HEK293 (cell line): ENCODE data around the gene SCGB1C1.
"Not testable (repeated sequence)": the region's sequence is repeated elsewhere in the genome, so short reads cannot be mapped to it uniquely, and the experiment has no call there.

Experiments used
- CTCF ChIA-PET: fragments of 350-600 bp; formaldehyde crosslinking; extraction: SDS; loops from one replicate; lab custom pipeline; 2021; ENCODE audit warnings: antibody characterized with exemption; lab: Yijun Ruan, JAX
- POLR2A ChIA-PET: fragments of 300-600 bp; formaldehyde crosslinking; extraction: SDS; loops from one replicate; lab custom pipeline; 2020; ENCODE audit warnings: antibody characterized with exemption, inconsistent platforms; lab: Yijun Ruan, JAX
- H3K27ac ChIP-seq: fragments of 200-500 bp; sonication (Bioruptor generic); 2 replicates; pipeline ENCODE4 v1.5.1; 2014; ENCODE audit warnings: low read depth, low read length, control low read depth, inconsistent platforms; ENCODE audit errors: extremely low read depth
- H3K36me3 ChIP-seq, 2 experiments: fragments of 200-500 bp in 1 of 2; sonication (Bioruptor generic) in 1 of 2; 1 replicate in 1 of 2; 2 replicates in 1 of 2; pipeline ENCODE4 v1.5.1; 2014 to 2017; ENCODE audit warnings: inconsistent platforms in 2 of 2, low read length in 2 of 2; ENCODE audit not compliant: control insufficient read depth in 2 of 2, insufficient read depth in 1 of 2
- H3K4me1 ChIP-seq: fragments of 200-500 bp; sonication (Bioruptor generic); 2 replicates; pipeline ENCODE4 v1.5.1; 2014; ENCODE audit warnings: mild to moderate bottlenecking, low read length, inconsistent platforms; ENCODE audit not compliant: control insufficient read depth, insufficient read depth
- H3K4me3 ChIP-seq: 2 replicates; pipeline ENCODE4 v1.5.1; 2011; ENCODE audit warnings: low read depth, mild to moderate bottlenecking, control low read depth, low read length, moderate library complexity
- H3K9me3 ChIP-seq: fragments of 200-500 bp; sonication (Bioruptor generic); 2 replicates; pipeline ENCODE4 v1.5.1; 2014; ENCODE audit warnings: low read depth, low read length, inconsistent platforms; ENCODE audit not compliant: control insufficient read depth, insufficient read depth
- AEBP2 ChIP-seq: fragments of 450-650 bp; formaldehyde crosslinking; IDR thresholded peaks from 2 replicates; pipeline ENCODE4 v1.5.1; 2016; ENCODE audit warnings: missing biosample characterization, missing genetic modification characterization, borderline replicate concordance
- EGR2 ChIP-seq: fragments of 450-650 bp; formaldehyde crosslinking; IDR thresholded peaks from 2 replicates; pipeline ENCODE4 v1.5.1; 2016; ENCODE audit warnings: low read depth, missing biosample characterization, missing genetic modification characterization
- KLF10 ChIP-seq: fragments of 450-650 bp; IDR thresholded peaks from 2 replicates; pipeline ENCODE4 v1.5.1; 2018; ENCODE audit warnings: missing biosample characterization, mild to moderate bottlenecking, missing genetic modification characterization
- KLF16 ChIP-seq: fragments of 450-650 bp; formaldehyde crosslinking; IDR thresholded peaks from 2 replicates; pipeline ENCODE4 v1.5.1; 2017; ENCODE audit warnings: missing biosample characterization, missing genetic modification characterization
- KLF7 ChIP-seq: fragments of 450-650 bp; formaldehyde crosslinking; IDR thresholded peaks from 2 replicates; pipeline ENCODE4 v1.5.1; 2016; ENCODE audit warnings: missing biosample characterization, missing genetic modification characterization, borderline replicate concordance
- KLF8 ChIP-seq: fragments of 450-650 bp; formaldehyde crosslinking; IDR thresholded peaks from 2 replicates; pipeline ENCODE4 v1.5.1; 2016; ENCODE audit warnings: missing biosample characterization, missing genetic modification characterization
- SP2 ChIP-seq: fragments of 450-650 bp; formaldehyde crosslinking; IDR thresholded peaks from 2 replicates; pipeline ENCODE4 v1.5.1; 2016; ENCODE audit warnings: missing biosample characterization, missing genetic modification characterization
- SP3 ChIP-seq: fragments of 450-650 bp; formaldehyde crosslinking; IDR thresholded peaks from 2 replicates; pipeline ENCODE4 v1.5.1; 2016; ENCODE audit warnings: missing biosample characterization, missing genetic modification characterization
- YY2 ChIP-seq: fragments of 450-650 bp; formaldehyde crosslinking; IDR thresholded peaks from 2 replicates; pipeline ENCODE4 v1.5.1; 2016; ENCODE audit warnings: missing biosample characterization, missing genetic modification characterization
- ZBTB11 ChIP-seq: fragments of 450-650 bp; formaldehyde crosslinking; conservative IDR thresholded peaks from 2 replicates; pipeline ENCODE4 v1.5.1; 2016; ENCODE audit warnings: low read depth, missing biosample characterization, missing genetic modification characterization
- ZBTB17 ChIP-seq: fragments of 450-650 bp; formaldehyde crosslinking; IDR thresholded peaks from 2 replicates; pipeline ENCODE4 v1.5.1; 2016; ENCODE audit warnings: missing biosample characterization, missing genetic modification characterization
- ZBTB8A ChIP-seq: fragments of 450-650 bp; formaldehyde crosslinking; IDR thresholded peaks from 2 replicates; pipeline ENCODE4 v1.5.1; 2016; ENCODE audit warnings: missing biosample characterization, missing genetic modification characterization
- ZFHX2 ChIP-seq: fragments of 450-650 bp; formaldehyde crosslinking; conservative IDR thresholded peaks from 2 replicates; pipeline ENCODE4 v1.5.1; 2016; ENCODE audit warnings: missing biosample characterization, missing genetic modification characterization
- ZIC2 ChIP-seq: fragments of 450-650 bp; formaldehyde crosslinking; IDR thresholded peaks from 2 replicates; pipeline ENCODE4 v1.5.1; 2016; ENCODE audit warnings: missing biosample characterization, missing genetic modification characterization
- ZNF174 ChIP-seq: fragments of 450-650 bp; formaldehyde crosslinking; IDR thresholded peaks from 2 replicates; pipeline ENCODE4 v1.5.0; 2017; ENCODE audit warnings: missing biosample characterization, mild to moderate bottlenecking, missing genetic modification characterization
- ZNF2 ChIP-seq: fragments of 450-650 bp; formaldehyde crosslinking; IDR thresholded peaks from 2 replicates; pipeline ENCODE4 v1.5.1; 2016; ENCODE audit warnings: missing biosample characterization, missing genetic modification characterization
- ZNF366 ChIP-seq: fragments of 450-650 bp; formaldehyde crosslinking; conservative IDR thresholded peaks from 2 replicates; pipeline ENCODE4 v1.5.1; 2016; ENCODE audit warnings: missing biosample characterization, missing genetic modification characterization
- ZNF555 ChIP-seq: fragments of 450-650 bp; formaldehyde crosslinking; conservative IDR thresholded peaks from 2 replicates; pipeline ENCODE4 v1.5.1; 2017; ENCODE audit warnings: missing biosample characterization, mild to moderate bottlenecking, missing genetic modification characterization, inconsistent platforms
- ZNF76 ChIP-seq: fragments of 450-650 bp; formaldehyde crosslinking; IDR thresholded peaks from 2 replicates; pipeline ENCODE4; 2016; ENCODE audit warnings: low read depth, missing biosample characterization, missing genetic modification characterization, borderline replicate concordance
- ZXDB ChIP-seq: fragments of 450-650 bp; formaldehyde crosslinking; IDR thresholded peaks from 2 replicates; pipeline ENCODE4 v1.5.1; 2016; ENCODE audit warnings: missing biosample characterization, missing genetic modification characterization
- TF ChIP-seq, protein P1 (sequence below): fragments of 450-650 bp; formaldehyde crosslinking; IDR thresholded peaks from 2 replicates; pipeline ENCODE4 v1.5.1; 2016; ENCODE audit warnings: missing biosample characterization, missing genetic modification characterization
- TF ChIP-seq, protein P2 (sequence below): fragments of 450-650 bp; formaldehyde crosslinking; IDR thresholded peaks from 2 replicates; pipeline ENCODE4 v1.5.1; 2016; ENCODE audit warnings: missing biosample characterization, missing genetic modification characterization
- TF ChIP-seq, protein P3 (sequence below): fragments of 450-650 bp; formaldehyde crosslinking; optimal IDR thresholded peaks from 2 replicates; pipeline ENCODE3; 2016; ENCODE audit warnings: missing biosample characterization, mild to moderate bottlenecking, missing genetic modification characterization
- TF ChIP-seq, protein P4 (sequence below): fragments of 450-650 bp; IDR thresholded peaks from 2 replicates; pipeline ENCODE4 v1.5.1; 2018; ENCODE audit warnings: missing biosample characterization, mild to moderate bottlenecking, missing genetic modification characterization

SCGB1C1 gene

DNA sequence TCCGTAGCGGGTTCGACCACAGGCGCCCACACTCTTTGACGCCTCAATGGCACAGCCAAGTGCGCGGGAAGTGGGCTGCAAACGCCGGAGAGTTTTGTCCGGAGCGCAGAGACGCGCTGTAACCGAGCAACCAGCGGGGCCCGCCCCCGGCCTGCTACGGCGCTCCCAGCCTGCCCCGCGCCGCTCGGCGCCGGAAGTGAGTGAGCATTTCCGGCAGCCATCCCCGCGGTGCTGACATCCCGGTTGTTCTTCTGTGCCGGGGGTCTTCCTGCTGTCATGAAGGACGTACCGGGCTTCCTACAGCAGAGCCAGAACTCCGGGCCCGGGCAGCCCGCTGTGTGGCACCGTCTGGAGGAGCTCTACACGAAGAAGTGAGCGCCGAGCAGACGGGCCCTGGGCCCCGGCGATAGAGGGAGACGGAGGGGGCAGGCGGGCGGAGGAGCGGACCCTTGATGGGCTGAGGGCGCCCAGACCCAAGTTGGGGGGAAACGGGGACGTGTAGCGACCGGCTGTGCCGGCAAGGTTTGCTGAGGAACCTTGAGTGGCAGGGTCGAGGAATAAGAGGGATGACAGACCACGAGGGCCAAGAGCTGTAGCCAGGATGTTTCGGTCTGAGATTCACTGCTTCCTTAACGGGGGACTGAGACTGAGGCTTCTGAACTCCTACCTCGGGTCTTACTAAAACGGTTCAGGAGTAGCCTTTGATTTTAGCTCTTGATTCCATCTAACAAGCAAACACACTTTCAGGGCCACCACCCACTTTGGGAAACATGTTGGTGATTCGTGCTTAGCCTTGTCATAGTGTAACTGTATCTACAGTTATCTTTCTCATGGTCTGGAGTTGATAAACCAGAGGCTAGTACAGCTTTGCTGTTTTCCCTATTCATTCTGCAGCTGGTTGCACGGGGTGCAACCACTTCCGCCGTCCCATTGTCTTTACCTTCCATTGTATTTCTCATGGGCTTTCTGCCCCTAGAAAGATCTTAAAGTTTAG lies 44.2 kb downstream of the SCGB1C1 start, which contains the start of gene PSMD13 (continued):
- TF ChIP-seq, protein P1, sequence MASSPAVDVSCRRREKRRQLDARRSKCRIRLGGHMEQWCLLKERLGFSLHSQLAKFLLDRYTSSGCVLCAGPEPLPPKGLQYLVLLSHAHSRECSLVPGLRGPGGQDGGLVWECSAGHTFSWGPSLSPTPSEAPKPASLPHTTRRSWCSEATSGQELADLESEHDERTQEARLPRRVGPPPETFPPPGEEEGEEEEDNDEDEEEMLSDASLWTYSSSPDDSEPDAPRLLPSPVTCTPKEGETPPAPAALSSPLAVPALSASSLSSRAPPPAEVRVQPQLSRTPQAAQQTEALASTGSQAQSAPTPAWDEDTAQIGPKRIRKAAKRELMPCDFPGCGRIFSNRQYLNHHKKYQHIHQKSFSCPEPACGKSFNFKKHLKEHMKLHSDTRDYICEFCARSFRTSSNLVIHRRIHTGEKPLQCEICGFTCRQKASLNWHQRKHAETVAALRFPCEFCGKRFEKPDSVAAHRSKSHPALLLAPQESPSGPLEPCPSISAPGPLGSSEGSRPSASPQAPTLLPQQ (tag by site-specific recombination): peak; percentile 37
- TF ChIP-seq KLF10 (tag by site-specific recombination) (0 out of 2 replicates have a peak, but pooled peaks have one; percentile 13), ZNF366 (tag by site-specific recombination) (peak; percentile 42; the same call in 1 of the 2 replicates), ZBTB11 (tag by site-specific recombination) (peak; percentile 7), YY2 (tag by site-specific recombination) (0 out of 2 replicates have a peak, but pooled peaks have one; percentile 6), ZNF2 (tag by site-specific recombination) (0 out of 2 replicates have a peak, but pooled peaks have one; percentile 21), ZNF174 (tag by site-specific recombination) (no peak), ZBTB8A (tag by site-specific recombination) (peak; percentile 16; the same call in 1 of the 2 replicates), EGR2 (tag by site-specific recombination) (peak; percentile 60; the same call in 1 of the 2 replicates), ZBTB17 (tag by site-specific recombination) (0 out of 2 replicates have a peak, but pooled peaks have one; percentile 40), AEBP2 (tag by site-specific recombination) (no peak), ZNF555 (no peak), SP2 (tag by site-specific recombination) (peak; percentile 81), KLF8 (tag by site-specific recombination) (peak; percentile 57; the same call in 1 of the 2 replicates), KLF7 (tag by site-specific recombination) (0 out of 2 replicates have a peak, but pooled peaks have one; percentile 25), SP3 (tag by site-specific recombination) (peak; percentile 27; the same call in 1 of the 2 replicates), ZXDB (tag by site-specific recombination) (peak; percentile 23; the same call in 1 of the 2 replicates), ZIC2 (no peak), KLF16 (tag by site-specific recombination) (peak; percentile 37; the same call in 1 of the 2 replicates), ZNF76 (peak; percentile 87), ZFHX2 (tag by site-specific recombination) (peak; percentile 69)
- TF ChIP-seq, protein P2, sequence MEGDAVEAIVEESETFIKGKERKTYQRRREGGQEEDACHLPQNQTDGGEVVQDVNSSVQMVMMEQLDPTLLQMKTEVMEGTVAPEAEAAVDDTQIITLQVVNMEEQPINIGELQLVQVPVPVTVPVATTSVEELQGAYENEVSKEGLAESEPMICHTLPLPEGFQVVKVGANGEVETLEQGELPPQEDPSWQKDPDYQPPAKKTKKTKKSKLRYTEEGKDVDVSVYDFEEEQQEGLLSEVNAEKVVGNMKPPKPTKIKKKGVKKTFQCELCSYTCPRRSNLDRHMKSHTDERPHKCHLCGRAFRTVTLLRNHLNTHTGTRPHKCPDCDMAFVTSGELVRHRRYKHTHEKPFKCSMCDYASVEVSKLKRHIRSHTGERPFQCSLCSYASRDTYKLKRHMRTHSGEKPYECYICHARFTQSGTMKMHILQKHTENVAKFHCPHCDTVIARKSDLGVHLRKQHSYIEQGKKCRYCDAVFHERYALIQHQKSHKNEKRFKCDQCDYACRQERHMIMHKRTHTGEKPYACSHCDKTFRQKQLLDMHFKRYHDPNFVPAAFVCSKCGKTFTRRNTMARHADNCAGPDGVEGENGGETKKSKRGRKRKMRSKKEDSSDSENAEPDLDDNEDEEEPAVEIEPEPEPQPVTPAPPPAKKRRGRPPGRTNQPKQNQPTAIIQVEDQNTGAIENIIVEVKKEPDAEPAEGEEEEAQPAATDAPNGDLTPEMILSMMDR (tag by site-specific recombination): no peak
- TF ChIP-seq, protein P3, sequence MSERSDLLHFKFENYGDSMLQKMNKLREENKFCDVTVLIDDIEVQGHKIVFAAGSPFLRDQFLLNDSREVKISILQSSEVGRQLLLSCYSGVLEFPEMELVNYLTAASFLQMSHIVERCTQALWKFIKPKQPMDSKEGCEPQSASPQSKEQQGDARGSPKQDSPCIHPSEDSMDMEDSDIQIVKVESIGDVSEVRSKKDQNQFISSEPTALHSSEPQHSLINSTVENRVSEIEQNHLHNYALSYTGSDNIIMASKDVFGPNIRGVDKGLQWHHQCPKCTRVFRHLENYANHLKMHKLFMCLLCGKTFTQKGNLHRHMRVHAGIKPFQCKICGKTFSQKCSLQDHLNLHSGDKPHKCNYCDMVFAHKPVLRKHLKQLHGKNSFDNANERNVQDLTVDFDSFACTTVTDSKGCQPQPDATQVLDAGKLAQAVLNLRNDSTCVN: peak; percentile 30
- TF ChIP-seq, protein P4, sequence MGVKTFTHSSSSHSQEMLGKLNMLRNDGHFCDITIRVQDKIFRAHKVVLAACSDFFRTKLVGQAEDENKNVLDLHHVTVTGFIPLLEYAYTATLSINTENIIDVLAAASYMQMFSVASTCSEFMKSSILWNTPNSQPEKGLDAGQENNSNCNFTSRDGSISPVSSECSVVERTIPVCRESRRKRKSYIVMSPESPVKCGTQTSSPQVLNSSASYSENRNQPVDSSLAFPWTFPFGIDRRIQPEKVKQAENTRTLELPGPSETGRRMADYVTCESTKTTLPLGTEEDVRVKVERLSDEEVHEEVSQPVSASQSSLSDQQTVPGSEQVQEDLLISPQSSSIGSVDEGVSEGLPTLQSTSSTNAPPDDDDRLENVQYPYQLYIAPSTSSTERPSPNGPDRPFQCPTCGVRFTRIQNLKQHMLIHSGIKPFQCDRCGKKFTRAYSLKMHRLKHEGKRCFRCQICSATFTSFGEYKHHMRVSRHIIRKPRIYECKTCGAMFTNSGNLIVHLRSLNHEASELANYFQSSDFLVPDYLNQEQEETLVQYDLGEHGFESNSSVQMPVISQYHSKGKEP (tag by site-specific recombination): no peak
- TF ChIP-seq, all 188 proteins: peak for 23

DNA sequence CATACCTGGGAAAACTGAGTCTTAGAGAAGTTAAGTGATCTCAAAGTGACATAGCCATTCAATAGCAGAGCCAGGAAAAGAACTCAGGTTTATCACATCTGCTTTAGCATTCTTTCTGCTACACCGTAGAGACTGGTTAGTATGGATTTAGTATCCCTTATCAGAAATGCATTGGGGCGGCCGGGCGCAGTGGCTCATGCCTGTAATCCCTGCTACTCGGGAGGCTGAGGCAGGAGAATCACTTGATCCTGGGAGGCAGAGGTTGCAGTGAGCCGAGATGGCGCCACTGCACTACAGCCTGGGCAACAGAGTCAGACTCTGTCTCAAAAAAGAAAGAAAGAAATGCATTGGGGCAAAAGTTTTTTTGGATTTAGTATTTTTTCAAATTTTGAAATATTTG lies 45.5 kb downstream of the SCGB1C1 start:
- H3K36me3 ChIP-seq: peaks cover 4 to 44% of the 10 kb centered on the region in 2 experiments; a peak in 1 of 3 replicates
- POLR2A ChIA-PET: interaction anchor here (3.5 kb wide), 1 partner anchor 32 kb away, joined by 13 read pairs; the partner anchor contains the start of genes BET1L and RIC8A
- CTCF ChIA-PET: interaction anchor here (1.3 to 3.4 kb wide), 3 partner anchors 10 to 15 kb away, joined by 4 to 35 read pairs (median 5); no protein-coding TSS in a partner anchor
- not testable (repeated sequence) for H3K4me3 ChIP-seq, H3K27ac ChIP-seq, H3K9me3 ChIP-seq, H3K4me1 ChIP-seq
